ENCODE data around the gene VGLL4. TPM values are rescaled to one million over a fixed set of nuclear protein-coding genes. Genes with fewer than 3 reads are reported as not detected.
A peak's percentile ranks its signal among the peaks of the same experiment; 100 is the strongest.

Gene VGLL4
- total and polyA plus RNA-seq, 2 of the 4 experiments (the other 2 are of a cell fraction), result 26.2 to 35.4 TPM

GRCh38 chr3:11632966-11633365, 10.7 kb downstream of the VGLL4 start:
- POLR2A ChIA-PET (ENCODE audit: unreplicated experiment), result no interaction called here
- Histone ChIP-seq H2AFZ (replicated peaks; ENCODE audit: low read length, poor library complexity) (no peak overlapping the region), H4K20me1 (ENCODE audit: insufficient read depth, low read length) (peaks cover 76% of the 10 kb centered on the region), H2AK9ac (replicated peaks; ENCODE audit: low read depth, low read length, poor library complexity) (no peak overlapping the region), H3K79me1 (ENCODE audit: low read depth in 1 of 2, low read length in 2 of 2) (peaks cover 2 to 52% of the 10 kb centered on the region in 2 experiments; a peak in 3 of 4 replicates), H3K36me3 (ENCODE audit: control insufficient read depth, insufficient read depth, low read length) (no peaks in the 10 kb centered on the region), H3K27ac (ENCODE audit: insufficient read depth, low read length) (no peak overlapping the region), H2BK120ac (ENCODE audit: low read depth, low read length) (no peak overlapping the region), H2BK15ac (ENCODE audit: low read depth, low read length) (no peak overlapping the region), H2BK20ac (ENCODE audit: low read depth, low read length) (no peak overlapping the region), H4K5ac (ENCODE audit: low read depth, low read length) (no peak overlapping the region; the same call in 1 of the 2 replicates), H3K9ac (ENCODE audit: low read depth, low read length) (no peak overlapping the region), H3K4me1 (ENCODE audit: control insufficient read depth, insufficient read depth, low read length) (peaks cover 31% of the 10 kb centered on the region), H3K14ac (replicated peaks; ENCODE audit: low read depth, low read length) (0 out of 2 replicates have a peak overlapping the region, but pooled peaks have one; percentile 8), H3K9me1 (ENCODE audit: insufficient read depth, low read length) (peaks cover 15% of the 10 kb centered on the region), H3K27me3 (ENCODE audit: control insufficient read depth, insufficient read depth, low read length) (no peaks in the 10 kb centered on the region), H3K4me2 (ENCODE audit: low read depth, low read length) (peak overlapping the region; percentile 60; the same call in 1 of the 2 replicates), H3K56ac (ENCODE audit: extremely low read depth, insufficient read depth, low read length) (no peak overlapping the region), H3K23ac (ENCODE audit: low read depth, low read length) (peak overlapping the region; percentile 45; the same call in 1 of the 2 replicates), H4K8ac (ENCODE audit: low read depth in 2 of 2, low read length in 2 of 2) (no peak overlapping the region), H4K91ac (ENCODE audit: insufficient read depth, low read depth, low read length) (no peak overlapping the region), H3K18ac (ENCODE audit: low read depth, low read length) (peak overlapping the region; percentile 41; the same call in 1 of the 2 replicates), H2BK5ac (ENCODE audit: low read depth, low read length, poor library complexity, severe bottlenecking) (no peak overlapping the region), H3K4me3 (ENCODE audit: insufficient read depth, low read depth, low read length) (no peak overlapping the region), H2AK5ac (ENCODE audit: low read depth, low read length) (no peak overlapping the region), H3K4ac (ENCODE audit: low read depth, low read length) (no peak overlapping the region), H3K9me3 (ENCODE audit: control insufficient read depth, insufficient read depth, low read length) (no peaks in the 10 kb centered on the region)
- TF ChIP-seq RCOR1 (IDR thresholded peaks at IDR 0.05; ENCODE audit: insufficient replicate concordance, low read length) (no peak), USF2 (IDR thresholded peaks at IDR 0.05; ENCODE audit: low read depth, low read length) (no peak), BHLHE40 (IDR thresholded peaks at IDR 0.05; ENCODE audit: low read depth, low read length) (no peak), MAFK (IDR thresholded peaks at IDR 0.05; ENCODE audit: low read depth, low read length) (no peak), RFX5 (IDR thresholded peaks at IDR 0.05; ENCODE audit: low read depth, low read length) (no peak), FOS (IDR thresholded peaks at IDR 0.05; ENCODE audit: low read depth, low read length) (no peak), MXI1 (IDR thresholded peaks at IDR 0.05; ENCODE audit: borderline replicate concordance, low read depth, low read length) (no peak), NFE2L2 (IDR thresholded peaks at IDR 0.05; ENCODE audit: low read depth, low read length) (no peak), ELK1 (IDR thresholded peaks at IDR 0.05; ENCODE audit: borderline replicate concordance, low read depth, low read length) (no peak), SMC3 (IDR thresholded peaks at IDR 0.05; ENCODE audit: low read depth, low read length) (no peak), RAD21 (IDR thresholded peaks at IDR 0.05; ENCODE audit: low read length) (no peak), POLR2A (IDR thresholded peaks at IDR 0.05; ENCODE audit: low read depth, low read length) (no peak), CTCF (conservative IDR thresholded peaks at IDR 0.05; ENCODE audit: low read depth, low read length) (no peak), CHD1 (IDR thresholded peaks at IDR 0.05; ENCODE audit: low read depth, low read length) (no peak), CEBPB (IDR thresholded peaks at IDR 0.05; ENCODE audit: low read depth, low read length) (no peak), MAZ (IDR thresholded peaks at IDR 0.05; ENCODE audit: borderline replicate concordance, low read depth, low read length) (no peak)
- in situ Hi-C loops (cut with MboI; ENCODE audit: low sequenced_read_pairs), result no loop called here
- no TSS peak for BruUV-seq (replicated peaks)
- intact Hi-C loops (cut with micrococcal nuclease), result no loop called here
- CTCF ChIA-PET, result no interaction called here
- no peak for DNase-seq
- dilution Hi-C loops (cut with HindIII; ENCODE audit: low sequenced_read_pairs, unreplicated experiment), result no loop called here
- no peak for ATAC-seq (ENCODE audit: low read depth)
- no CpG with 5 or more reads among the region's 3 CpGs for WGBS, 2 experiments (ENCODE audit: extremely low coverage in 2 of 2, insufficient read length in 1 of 2)

Measured in IMR-90 (cell line).